IMR-90 (cell line): ENCODE results near the gene CLK3.

ENCODE experiments used
- CEBPB ChIP-seq: IDR thresholded peaks from 2 replicates; pipeline ENCODE4 v1.6.1; 2012; ENCODE audit warnings: low read depth, low read length, improper control_type of control experiment
- CTCF ChIP-seq: conservative IDR thresholded peaks from 2 replicates; pipeline ENCODE4 v1.5.1; 2012; ENCODE audit warnings: mild to moderate bottlenecking, low read depth, low read length, improper control_type of control experiment
- FOS ChIP-seq: fragments of 150-350 bp; IDR thresholded peaks from 2 replicates; pipeline ENCODE4 v1.6.1; 2016; ENCODE audit warnings: low read depth, low read length
- MAFK ChIP-seq: IDR thresholded peaks from 2 replicates; pipeline ENCODE4 v1.6.1; 2012; ENCODE audit warnings: low read depth, low read length, improper control_type of control experiment
- MXI1 ChIP-seq: IDR thresholded peaks from 2 replicates; pipeline ENCODE4 v1.6.1; 2012; ENCODE audit warnings: low read depth, mild to moderate bottlenecking, low read length, moderate library complexity, borderline replicate concordance
- POLR2A ChIP-seq: IDR thresholded peaks from 2 replicates; pipeline ENCODE4 v1.6.1; 2012; ENCODE audit warnings: mild to moderate bottlenecking, low read depth, low read length
- RCOR1 ChIP-seq: IDR thresholded peaks from 2 replicates; pipeline ENCODE4 v1.6.1; 2012; ENCODE audit warnings: mild to moderate bottlenecking, low read length, improper control_type of control experiment; ENCODE audit not compliant: insufficient replicate concordance
- TF ChIP-seq, protein P1 (sequence below): fragments of 150-350 bp; IDR thresholded peaks from 2 replicates; pipeline ENCODE4 v1.6.1; 2016; ENCODE audit warnings: low read depth, mild to moderate bottlenecking, low read length, moderate library complexity, borderline replicate concordance
- TF ChIP-seq, protein P2 (sequence below): fragments of 150-350 bp; IDR thresholded peaks from 2 replicates; pipeline ENCODE4 v1.6.1; 2017; ENCODE audit warnings: mild to moderate bottlenecking, antibody characterized with exemption, low read length, low read depth

DNA sequence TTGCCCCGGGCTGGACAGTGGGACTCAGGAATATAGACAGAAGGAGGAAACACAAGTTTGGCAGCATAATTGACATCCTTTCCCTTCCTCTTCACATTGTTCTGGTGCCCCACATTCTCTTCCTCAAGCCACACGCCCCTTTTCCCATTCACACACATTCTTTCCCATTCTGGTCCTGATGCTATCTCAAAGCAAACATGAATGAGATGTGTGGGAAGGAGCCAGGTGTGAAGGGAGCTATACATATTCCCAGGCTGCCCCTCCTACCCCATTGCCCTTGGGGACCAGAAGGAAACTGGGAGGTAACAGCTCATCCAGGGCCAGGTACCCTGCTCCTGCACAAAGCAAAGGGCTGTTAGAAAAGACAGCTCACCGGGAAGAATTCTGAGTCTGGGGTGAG is 23.4 kb upstream of the CLK3 start:
- TF ChIP-seq CTCF: no peak
- no peak for TF ChIP-seq CEBPB
- TF ChIP-seq, protein P1, sequence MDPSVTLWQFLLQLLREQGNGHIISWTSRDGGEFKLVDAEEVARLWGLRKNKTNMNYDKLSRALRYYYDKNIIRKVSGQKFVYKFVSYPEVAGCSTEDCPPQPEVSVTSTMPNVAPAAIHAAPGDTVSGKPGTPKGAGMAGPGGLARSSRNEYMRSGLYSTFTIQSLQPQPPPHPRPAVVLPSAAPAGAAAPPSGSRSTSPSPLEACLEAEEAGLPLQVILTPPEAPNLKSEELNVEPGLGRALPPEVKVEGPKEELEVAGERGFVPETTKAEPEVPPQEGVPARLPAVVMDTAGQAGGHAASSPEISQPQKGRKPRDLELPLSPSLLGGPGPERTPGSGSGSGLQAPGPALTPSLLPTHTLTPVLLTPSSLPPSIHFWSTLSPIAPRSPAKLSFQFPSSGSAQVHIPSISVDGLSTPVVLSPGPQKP: no peak
- TF ChIP-seq RCOR1: no peak
- no peak for TF ChIP-seq MAFK
- TF ChIP-seq POLR2A: no peak
- TF ChIP-seq FOS: no peak
- no peak for TF ChIP-seq MXI1
- TF ChIP-seq, protein P2, sequence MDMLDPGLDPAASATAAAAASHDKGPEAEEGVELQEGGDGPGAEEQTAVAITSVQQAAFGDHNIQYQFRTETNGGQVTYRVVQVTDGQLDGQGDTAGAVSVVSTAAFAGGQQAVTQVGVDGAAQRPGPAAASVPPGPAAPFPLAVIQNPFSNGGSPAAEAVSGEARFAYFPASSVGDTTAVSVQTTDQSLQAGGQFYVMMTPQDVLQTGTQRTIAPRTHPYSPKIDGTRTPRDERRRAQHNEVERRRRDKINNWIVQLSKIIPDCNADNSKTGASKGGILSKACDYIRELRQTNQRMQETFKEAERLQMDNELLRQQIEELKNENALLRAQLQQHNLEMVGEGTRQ: no peak
